Measurements from ENCODE around the gene RMDN2. TPM values are rescaled to one million over a fixed set of nuclear protein-coding genes. Genes with fewer than 3 reads are reported as not detected.

RMDN2 gene
- total RNA-seq, 1 experiment from 2014 or later: 3.0 TPM

DNA sequence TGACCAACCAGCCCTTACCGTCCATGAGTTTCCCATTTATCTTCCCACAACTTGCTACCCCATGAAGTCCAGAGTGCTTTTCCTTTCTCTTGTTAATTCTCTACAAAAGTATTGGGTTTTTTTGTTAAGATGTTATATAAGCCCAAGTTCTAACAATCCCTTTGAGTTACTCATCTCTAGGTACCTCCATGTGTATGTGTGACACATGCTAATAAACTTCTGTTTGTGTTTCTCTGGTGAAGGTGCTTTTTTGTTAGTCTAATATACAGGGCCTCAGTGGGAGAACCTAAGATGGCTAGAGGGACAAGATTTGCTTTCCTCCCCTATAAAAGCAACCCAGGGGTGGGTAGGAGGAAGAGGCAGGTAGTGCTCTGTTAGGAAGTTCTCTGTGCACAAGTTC lies 31.8 kb upstream of the RMDN2 start:
- no peak for DNase-seq (ENCODE audit: low spot score)
- Histone ChIP-seq H3K36me3 (ENCODE audit: insufficient read depth, low read length, poor library complexity, severe bottlenecking) (no peaks in the 10 kb centered on the region), H3K4me3 (ENCODE audit: low read depth, low read length, poor library complexity, severe bottlenecking) (no peak overlapping the region), H3K27ac (ENCODE audit: low read depth, low read length, poor library complexity, severe bottlenecking) (no peak overlapping the region), H3K9me3 (ENCODE audit: low read depth, low read length, poor library complexity, severe bottlenecking) (no peaks in the 10 kb centered on the region), H3K4me1 (ENCODE audit: insufficient read depth, low read length, poor library complexity, severe bottlenecking) (no peaks in the 10 kb centered on the region), H3K27me3 (replicated peaks; ENCODE audit: insufficient read depth, low read depth, low read length, poor library complexity) (peaks cover 3% of the 10 kb centered on the region)
- BruUV-seq (replicated peaks): no TSS peak
- TF ChIP-seq EZH2 (IDR thresholded peaks at IDR 0.05; ENCODE audit: borderline replicate concordance, low read depth, low read length, poor library complexity, severe bottlenecking) (no peak), CTCF (conservative IDR thresholded peaks at IDR 0.05; ENCODE audit: low read depth, low read length) (no peak)
- ChIA-PET POLR2A (ENCODE audit: low non-redundant PET) (no interaction called here), CTCF (no interaction called here)
- intact Hi-C loops (cut with micrococcal nuclease; ENCODE audit: unreplicated experiment): no loop called here

DNA sequence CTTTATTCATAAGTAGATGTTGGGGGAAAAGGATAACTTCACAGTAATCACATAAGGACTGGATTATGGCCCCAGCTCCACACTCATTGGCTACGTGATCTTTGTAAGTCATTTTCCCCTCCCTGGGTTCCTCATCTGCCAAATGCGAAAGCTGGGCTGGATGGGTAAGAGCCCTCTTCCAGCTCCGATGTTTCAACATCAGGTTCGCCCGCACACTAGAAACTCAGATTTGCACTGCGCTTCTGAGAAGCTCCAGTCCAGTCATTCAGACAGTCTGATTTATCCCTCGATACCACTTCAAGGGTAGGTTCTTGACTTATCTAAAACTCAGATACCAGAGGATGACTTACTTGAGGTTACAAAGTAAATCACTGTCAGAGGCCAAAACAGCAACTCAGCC lies 31.0 kb upstream of the RMDN2 start:
- Histone ChIP-seq H3K27me3 (replicated peaks; ENCODE audit: insufficient read depth, low read depth, low read length, poor library complexity) (no peaks in the 10 kb centered on the region), H3K9me3 (ENCODE audit: low read depth, low read length, poor library complexity, severe bottlenecking) (no peaks in the 10 kb centered on the region), H3K27ac (ENCODE audit: low read depth, low read length, poor library complexity, severe bottlenecking) (no peak overlapping the region), H3K4me1 (ENCODE audit: insufficient read depth, low read length, poor library complexity, severe bottlenecking) (no peaks in the 10 kb centered on the region), H3K4me3 (ENCODE audit: low read depth, low read length, poor library complexity, severe bottlenecking) (no peak overlapping the region), H3K36me3 (ENCODE audit: insufficient read depth, low read length, poor library complexity, severe bottlenecking) (no peaks in the 10 kb centered on the region)
- CTCF ChIA-PET: interaction anchor here (1.2 kb wide), 1 partner anchor 222 kb away, joined by 6 read pairs; no protein-coding TSS in a partner anchor
- intact Hi-C loops (cut with micrococcal nuclease; ENCODE audit: unreplicated experiment): no loop called here
- no peak for DNase-seq (ENCODE audit: low spot score)
- TF ChIP-seq CTCF (conservative IDR thresholded peaks at IDR 0.05; ENCODE audit: low read depth, low read length): no peak
- TF ChIP-seq EZH2 (IDR thresholded peaks at IDR 0.05; ENCODE audit: borderline replicate concordance, low read depth, low read length, poor library complexity, severe bottlenecking): no peak
- POLR2A ChIA-PET (ENCODE audit: low non-redundant PET): no interaction called here
- BruUV-seq (replicated peaks): no TSS peak

DNA sequence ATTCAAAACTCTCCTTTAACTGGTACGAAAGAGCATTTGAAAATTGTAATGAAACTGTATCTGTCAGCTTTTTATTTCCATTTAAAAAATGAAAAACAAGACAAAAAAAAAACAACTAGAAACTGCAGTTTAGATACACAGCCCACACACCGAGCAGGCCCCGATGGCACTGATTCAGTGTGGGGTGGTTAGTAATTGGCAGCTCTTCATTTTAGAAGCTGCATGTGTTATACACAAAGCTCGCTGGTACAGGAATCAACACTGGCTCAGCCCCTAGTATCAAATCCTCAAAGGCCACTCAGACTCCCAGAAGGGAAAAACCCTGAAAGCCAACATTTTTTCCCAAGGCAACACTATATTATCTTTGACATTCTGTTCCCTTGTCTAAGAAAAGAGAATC lies 30.5 kb upstream of the RMDN2 start:
- Histone ChIP-seq H3K4me3 (ENCODE audit: low read depth, low read length, poor library complexity, severe bottlenecking) (no peak overlapping the region), H3K9me3 (ENCODE audit: low read depth, low read length, poor library complexity, severe bottlenecking) (no peaks in the 10 kb centered on the region), H3K27me3 (replicated peaks; ENCODE audit: insufficient read depth, low read depth, low read length, poor library complexity) (no peaks in the 10 kb centered on the region), H3K36me3 (ENCODE audit: insufficient read depth, low read length, poor library complexity, severe bottlenecking) (no peaks in the 10 kb centered on the region), H3K27ac (ENCODE audit: low read depth, low read length, poor library complexity, severe bottlenecking) (no peak overlapping the region), H3K4me1 (ENCODE audit: insufficient read depth, low read length, poor library complexity, severe bottlenecking) (no peaks in the 10 kb centered on the region)
- BruUV-seq (replicated peaks): no TSS peak
- ChIA-PET CTCF (interaction anchor here (1.2 kb wide), 1 partner anchor 221 kb away, joined by 6 read pairs; no protein-coding TSS in a partner anchor), POLR2A (ENCODE audit: low non-redundant PET) (no interaction called here)
- TF ChIP-seq CTCF (conservative IDR thresholded peaks at IDR 0.05; ENCODE audit: low read depth, low read length) (no peak), EZH2 (IDR thresholded peaks at IDR 0.05; ENCODE audit: borderline replicate concordance, low read depth, low read length, poor library complexity, severe bottlenecking) (no peak)
- DNase-seq (ENCODE audit: low spot score): no peak
- intact Hi-C loops (cut with micrococcal nuclease; ENCODE audit: unreplicated experiment): no loop called here

Data from A673 (cell line).